NCI-H510A treated with DMSO at 0.1 percent for 48 hours (cell line): ENCODE measurements around the gene FOXL3.

Source experiments
- DNase-seq: peaks from one replicate; lab custom pipeline; 2025; lab: John Stamatoyannopoulos, UW

Gene FOXL3

GRCh38 chr7:302054-302992, 12.4 kb downstream of the FOXL3 start:
- no peak for DNase-seq

GRCh38 chr7:303425-303824, 13.5 kb downstream of the FOXL3 start:
- no peak for DNase-seq

- no peak for DNase-seq
Observed at GRCh38 chr7:303884-304573, 14.1 kb downstream of the FOXL3 start.

- no peak for DNase-seq
Observed at GRCh38 chr7:304574-305409, 14.8 kb downstream of the FOXL3 start.

GRCh38 chr7:305410-306151, 15.6 kb downstream of the FOXL3 start:
- no peak for DNase-seq

GRCh38 chr7:307970-308369, 18.0 kb downstream of the FOXL3 start:
- no peak for DNase-seq

GRCh38 chr7:309586-310228, 19.7 kb downstream of the FOXL3 start:
- no peak for DNase-seq

- no peak for DNase-seq
Observed at GRCh38 chr7:311131-311680, 21.2 kb downstream of the FOXL3 start.

- DNase-seq = no peak
Observed at GRCh38 chr7:311796-312195, 21.8 kb downstream of the FOXL3 start.

GRCh38 chr7:312424-312823, 22.5 kb downstream of the FOXL3 start:
- DNase-seq = no peak

- DNase-seq = no peak
Observed at GRCh38 chr7:314853-315252, 24.9 kb downstream of the FOXL3 start.

GRCh38 chr7:315516-316265, 25.7 kb downstream of the FOXL3 start:
- DNase-seq = no peak

- DNase-seq = no peak
Observed at GRCh38 chr7:317643-318405, 27.9 kb downstream of the FOXL3 start.

- DNase-seq = no peak
Observed at GRCh38 chr7:318476-318875, 28.5 kb downstream of the FOXL3 start.

GRCh38 chr7:318878-319661, 29.1 kb downstream of the FOXL3 start:
- no peak for DNase-seq

- DNase-seq = no peak
Observed at GRCh38 chr7:320297-320696, 30.3 kb downstream of the FOXL3 start.

GRCh38 chr7:322111-322671, 32.2 kb downstream of the FOXL3 start:
- DNase-seq = no peak

- no peak for DNase-seq
Observed at GRCh38 chr7:322708-323111, 32.7 kb downstream of the FOXL3 start.
